Measurements from ENCODE around the gene CFAP20DC.
"Not testable (repeated sequence)": the region's sequence is repeated elsewhere in the genome, so short reads cannot be mapped to it uniquely, and the experiment has no call there.

Gene CFAP20DC

DNA sequence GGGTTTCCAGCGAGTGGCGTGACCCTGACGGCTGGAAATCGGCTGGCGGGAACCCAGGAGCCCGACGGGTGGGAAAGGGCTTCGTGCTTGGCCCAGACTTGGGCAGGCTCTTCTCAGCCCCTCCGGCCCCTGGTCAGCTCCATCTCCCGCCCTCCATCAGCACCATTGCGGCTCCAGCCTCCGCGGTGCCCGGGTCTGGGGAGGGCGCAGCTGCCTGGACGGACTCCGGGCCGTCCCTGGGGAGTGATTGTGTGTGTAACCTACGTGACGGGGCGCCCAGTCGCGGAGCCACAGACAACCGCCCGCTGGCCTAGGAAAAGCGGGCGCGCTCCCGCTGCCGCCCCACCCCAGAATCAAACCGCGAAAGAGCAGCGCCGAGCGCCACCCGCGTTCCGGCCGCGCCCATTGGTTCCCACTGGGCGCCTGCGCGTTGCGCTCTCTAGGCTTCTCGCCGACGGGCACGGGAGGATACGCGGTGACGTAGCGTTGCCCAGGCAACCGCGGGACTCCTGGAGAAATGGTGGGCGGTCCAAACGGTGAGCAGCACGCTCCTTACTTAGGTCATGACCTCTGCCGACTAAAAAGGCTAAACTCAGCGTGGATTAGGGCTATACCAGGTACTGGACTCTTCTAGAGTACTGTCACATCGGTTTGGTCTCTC, at the start of gene CFAP20DC:
Gene CFAP20DC (minus strand): TSS at position 355 of the 661 bp plus-strand sequence. CDS start 394 bp downstream, outside the sequence.
- peak; percentile 88 for DNase-seq

DNA sequence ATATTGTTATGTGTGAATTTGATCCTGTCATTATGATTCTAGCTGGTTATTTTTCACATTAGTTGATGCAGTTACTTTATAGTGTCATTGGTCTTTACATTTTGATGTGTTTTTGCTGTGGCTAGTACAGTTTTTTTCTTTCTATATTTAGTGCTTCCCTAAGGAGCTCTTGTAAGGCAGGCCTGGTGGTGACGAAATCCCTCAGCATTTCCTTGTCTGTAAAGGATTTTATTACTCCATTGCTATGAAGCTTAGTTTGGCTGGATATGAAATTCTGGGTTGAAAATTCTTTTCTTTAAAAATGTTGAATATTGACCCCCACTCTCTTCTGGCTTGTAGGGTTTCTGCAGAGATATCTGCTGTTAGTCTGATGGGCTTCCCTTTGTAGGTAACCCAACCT, 48.7 kb upstream of the CFAP20DC start:
- DNase-seq = not testable (repeated sequence)

DNA sequence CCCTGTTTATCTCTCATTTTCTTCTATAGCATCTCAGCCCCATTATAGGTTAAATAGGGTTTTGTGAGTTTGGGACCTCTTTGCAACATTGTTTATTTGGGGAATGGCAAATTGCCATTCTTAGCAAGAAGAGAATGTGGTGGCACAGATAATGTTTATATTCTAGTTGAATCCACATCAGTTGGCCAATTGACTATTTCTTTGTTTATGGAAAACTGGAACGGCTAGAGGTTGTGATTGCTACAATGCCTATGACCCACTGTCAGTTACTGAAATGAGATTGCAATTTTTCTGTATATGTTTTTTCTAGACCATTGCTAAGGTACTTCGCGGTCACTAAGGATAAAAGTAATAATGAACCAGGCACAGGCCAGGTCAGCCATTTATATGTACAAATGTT, 44.6 kb upstream of the CFAP20DC start:
- DNase-seq = no peak

GRCh38 chr3:59093521-59093920, 43.7 kb upstream of the CFAP20DC start:
- no peak for DNase-seq

DNA sequence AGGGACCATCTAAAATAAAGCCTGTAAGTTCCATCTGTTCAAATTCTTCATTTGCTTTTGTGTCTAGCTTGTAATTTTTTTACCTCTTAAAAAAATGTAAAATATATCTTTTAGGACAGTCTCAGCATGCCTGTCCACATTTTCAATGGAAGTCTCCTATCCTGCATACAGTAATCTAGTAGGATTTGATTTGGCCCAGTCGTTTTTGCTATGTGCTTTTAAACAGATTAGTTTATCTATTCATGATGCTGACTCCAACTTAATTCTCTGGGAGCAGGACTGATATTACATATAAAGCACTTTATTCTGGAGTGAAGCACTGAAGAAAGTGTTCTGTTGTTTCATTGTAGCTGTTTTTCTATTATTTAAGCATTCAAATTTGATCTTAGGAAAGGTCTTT, 38.9 kb upstream of the CFAP20DC start:
- no peak for DNase-seq

DNA sequence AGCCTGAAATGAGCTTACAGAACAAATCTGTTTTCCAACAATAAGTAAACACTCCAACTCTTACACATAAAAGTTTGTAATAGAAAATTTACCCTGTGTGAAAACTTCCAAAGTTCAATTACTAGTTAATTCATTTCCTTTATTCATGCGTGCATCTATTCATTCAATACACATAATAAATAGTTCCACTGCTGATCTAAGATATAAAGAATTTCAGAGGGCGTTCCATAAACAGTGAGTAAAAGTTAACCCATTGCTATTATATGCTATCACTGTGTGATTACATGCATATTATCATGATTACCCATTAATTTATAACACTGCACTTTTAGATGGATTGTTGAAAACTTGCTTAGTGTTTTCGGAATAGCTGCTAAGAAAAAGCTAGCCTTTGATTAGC, 36.2 kb upstream of the CFAP20DC start:
- no peak for DNase-seq

DNA sequence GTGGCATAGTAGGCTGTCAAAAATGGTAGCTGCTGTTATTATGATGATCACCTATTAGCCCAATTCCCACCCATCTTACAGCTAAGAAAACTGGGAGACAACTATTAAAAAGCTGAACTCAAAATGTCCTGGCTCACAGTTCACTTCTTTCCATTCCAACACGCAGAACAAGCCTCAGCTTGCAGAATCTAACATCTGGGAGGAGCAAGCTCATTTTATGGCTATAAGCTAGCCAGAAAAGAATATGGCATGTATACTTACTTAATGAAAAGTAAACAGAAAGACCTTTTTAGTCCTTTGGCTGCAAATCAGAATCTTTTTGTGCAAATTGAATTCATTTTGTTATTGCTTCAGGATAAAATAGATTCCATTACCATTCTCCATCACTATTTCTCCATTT, 34.8 kb upstream of the CFAP20DC start:
- DNase-seq = no peak

- DNase-seq = no peak
Observed at GRCh38 chr3:59082106-59082505, 32.3 kb upstream of the CFAP20DC start.

DNA sequence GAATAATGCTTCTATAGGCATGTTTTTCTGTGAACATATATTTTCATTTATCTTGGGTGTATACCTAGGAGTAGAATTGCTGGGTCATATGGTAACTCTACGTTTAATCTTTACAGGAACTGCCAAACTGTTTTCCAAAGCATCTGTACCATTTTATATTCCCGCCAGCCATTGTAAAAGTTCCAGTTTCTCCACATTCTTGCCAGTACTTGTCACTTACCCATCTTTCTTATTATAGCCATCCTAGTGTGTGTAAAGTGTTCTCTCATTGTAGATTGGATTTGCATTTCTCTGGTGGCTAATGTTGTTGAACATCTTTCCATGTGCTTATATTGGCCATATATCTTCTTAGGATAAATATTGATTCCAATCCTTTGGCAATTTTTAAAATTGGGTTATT, 31.2 kb upstream of the CFAP20DC start:
- DNase-seq = no peak

- DNase-seq = no peak
Observed at GRCh38 chr3:59079962-59080361, 30.1 kb upstream of the CFAP20DC start.

DNA sequence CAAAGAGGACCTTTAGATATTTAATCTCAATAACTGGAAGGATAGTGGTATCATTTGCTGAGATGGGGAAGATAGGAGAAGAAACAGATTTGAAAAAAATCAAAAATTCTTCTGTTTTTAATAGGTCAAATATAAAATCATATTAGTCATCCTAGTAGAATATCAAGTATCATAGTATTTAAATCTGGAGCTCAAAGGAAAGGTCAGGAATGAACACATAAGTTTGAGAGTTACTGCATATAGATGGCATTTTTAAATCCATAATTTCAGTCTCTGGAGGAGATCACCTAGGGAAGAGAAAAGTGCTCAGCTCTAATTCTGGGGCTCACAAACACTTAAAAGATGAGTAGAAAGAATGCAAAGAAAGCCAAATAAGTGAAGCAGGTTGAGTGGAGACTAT, 24.9 kb upstream of the CFAP20DC start:
- DNase-seq = no peak

DNA sequence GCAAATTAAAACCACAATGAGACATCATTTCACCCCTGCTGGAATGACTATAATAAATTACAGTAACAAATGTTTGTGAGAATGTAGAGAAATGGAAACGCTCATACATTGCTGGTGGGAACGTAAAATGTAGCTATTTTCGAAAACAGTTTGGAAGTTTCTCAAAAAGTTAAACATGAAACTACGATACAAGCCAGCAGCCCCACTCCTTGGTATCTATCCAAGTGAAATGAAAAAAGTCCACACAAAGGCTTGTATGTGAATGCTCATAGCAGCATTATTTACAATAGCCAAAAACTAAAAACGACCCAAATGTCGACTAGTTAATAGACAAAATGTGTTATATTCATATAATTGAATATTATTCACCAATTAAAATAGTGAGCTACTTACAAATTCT, 22.9 kb upstream of the CFAP20DC start:
- no peak for DNase-seq

GRCh38 chr3:59069838-59070237, 20.0 kb upstream of the CFAP20DC start:
- DNase-seq = no peak

GRCh38 chr3:59065240-59065639, 15.4 kb upstream of the CFAP20DC start:
- DNase-seq = no peak

GRCh38 chr3:59064728-59065127, 14.9 kb upstream of the CFAP20DC start:
- no peak for DNase-seq

- DNase-seq = no peak
Observed at GRCh38 chr3:59064276-59064675, 14.5 kb upstream of the CFAP20DC start.

DNA sequence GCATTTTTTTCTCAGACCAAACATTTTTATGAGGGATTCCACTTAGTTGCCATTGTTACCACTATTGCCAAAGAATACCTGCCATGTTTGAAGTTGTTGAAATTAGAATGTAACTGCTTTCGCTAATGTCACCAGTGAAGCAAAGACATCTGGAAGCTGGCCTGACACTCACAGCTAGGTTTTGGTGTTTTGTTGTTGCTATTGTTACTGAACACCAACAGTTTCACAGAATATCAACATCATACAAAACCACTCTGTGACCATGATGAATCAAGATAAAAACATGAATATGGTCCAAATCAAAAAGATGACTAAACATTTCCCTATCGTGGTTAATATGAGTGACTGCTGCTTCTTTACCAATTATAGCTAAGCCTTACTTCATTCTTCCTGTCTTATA, 6.9 kb upstream of the CFAP20DC start:
- peak; percentile 2 for DNase-seq

DNA sequence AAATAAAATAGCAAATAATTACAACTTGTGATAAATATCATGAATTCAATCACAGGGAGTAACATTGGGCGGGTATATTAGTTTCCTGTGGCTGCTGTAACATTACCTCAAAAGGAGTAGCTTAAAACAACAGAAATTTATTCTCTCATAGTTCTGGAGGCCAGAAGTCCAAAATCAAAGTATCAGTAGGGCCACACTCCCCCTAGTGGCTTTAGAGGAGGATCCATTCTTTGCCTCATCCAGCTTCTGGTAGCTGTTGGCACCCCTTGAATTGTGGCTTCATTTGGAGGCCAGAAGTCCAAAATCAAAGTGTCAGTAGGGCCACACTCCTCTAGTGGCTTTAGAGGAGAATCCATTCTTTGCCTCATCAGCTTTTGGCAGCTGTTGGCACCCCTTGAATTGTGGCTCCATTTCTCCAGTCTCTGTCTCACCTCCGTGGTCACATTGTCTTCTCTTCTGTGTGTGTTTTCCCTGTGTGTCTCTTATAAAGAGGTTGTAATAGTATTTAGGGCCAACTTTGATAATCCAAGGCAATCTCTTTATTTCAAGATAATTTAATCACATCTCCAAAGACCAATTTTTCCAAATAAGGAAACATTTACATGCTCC, 3.1 kb upstream of the CFAP20DC start:
- peak; percentile 9 for DNase-seq

GRCh38 chr3:59050811-59051414, 1.1 kb upstream of the CFAP20DC start:
- DNase-seq = not testable (repeated sequence)

GRCh38 chr3:59046839-59047238, 3.0 kb downstream of the CFAP20DC start:
- DNase-seq = no peak

GRCh38 chr3:59043391-59043790, 6.4 kb downstream of the CFAP20DC start:
- DNase-seq = no peak

DNA sequence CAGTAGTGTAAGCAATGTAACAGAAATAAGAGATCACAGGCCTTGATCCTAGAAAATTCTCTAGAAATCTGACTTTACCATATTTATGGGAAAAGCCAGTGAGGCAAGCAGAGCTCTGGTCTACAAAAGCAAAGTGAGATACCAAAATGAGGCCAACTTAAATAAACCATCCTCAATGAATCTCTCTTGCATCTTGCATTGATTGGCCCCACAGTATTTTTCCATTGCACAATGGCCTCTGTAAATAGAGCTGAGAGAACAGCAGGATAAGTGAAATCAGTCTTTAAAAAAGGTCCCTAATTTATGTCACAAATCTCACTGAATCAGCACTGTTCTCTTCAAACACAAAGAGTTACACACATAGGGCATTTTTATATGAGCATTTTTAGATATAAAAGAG, 8.9 kb downstream of the CFAP20DC start:
- no peak for DNase-seq

DNA sequence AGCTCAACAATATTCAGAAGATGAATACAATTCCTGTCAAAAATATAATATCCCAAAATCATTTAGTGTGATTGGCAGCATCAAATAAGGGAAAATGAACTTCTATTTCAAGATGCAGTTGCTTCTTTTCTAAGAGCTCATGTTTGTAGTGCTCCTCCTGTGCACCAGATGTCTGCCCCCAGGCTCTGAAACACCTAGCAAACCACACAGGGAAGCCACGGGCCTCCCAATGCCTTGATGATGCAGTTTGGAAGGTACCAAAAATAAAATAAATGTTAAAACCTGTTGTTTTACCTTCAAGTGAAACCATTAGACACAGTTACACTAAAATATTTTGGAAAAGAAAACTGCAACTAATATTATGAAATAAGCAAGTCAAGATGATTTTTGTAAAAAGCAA, 22.2 kb downstream of the CFAP20DC start:
- DNase-seq = no peak

GRCh38 chr3:59023612-59024011, 26.2 kb downstream of the CFAP20DC start:
- no peak for DNase-seq

DNA sequence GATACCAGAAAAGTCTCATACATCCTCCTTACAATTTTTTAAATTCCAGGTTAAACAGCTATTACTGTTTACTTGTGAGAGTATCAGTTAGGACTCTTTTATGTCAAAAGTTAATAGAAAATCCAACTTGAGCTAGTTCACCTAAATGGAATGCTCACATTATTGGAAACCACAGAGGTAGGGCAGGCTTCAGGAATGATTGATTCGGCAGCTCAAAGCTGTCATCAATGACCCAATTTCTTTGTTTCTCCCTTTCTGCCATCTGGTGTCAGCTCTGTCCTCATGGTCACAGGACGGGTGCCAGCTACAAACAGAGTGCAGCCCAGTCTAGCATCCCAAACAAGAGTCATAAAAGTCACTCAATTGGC, 32.2 kb downstream of the CFAP20DC start:
- DNase-seq = no peak
